ENCODE data around the gene USP47.

USP47 gene

DNA sequence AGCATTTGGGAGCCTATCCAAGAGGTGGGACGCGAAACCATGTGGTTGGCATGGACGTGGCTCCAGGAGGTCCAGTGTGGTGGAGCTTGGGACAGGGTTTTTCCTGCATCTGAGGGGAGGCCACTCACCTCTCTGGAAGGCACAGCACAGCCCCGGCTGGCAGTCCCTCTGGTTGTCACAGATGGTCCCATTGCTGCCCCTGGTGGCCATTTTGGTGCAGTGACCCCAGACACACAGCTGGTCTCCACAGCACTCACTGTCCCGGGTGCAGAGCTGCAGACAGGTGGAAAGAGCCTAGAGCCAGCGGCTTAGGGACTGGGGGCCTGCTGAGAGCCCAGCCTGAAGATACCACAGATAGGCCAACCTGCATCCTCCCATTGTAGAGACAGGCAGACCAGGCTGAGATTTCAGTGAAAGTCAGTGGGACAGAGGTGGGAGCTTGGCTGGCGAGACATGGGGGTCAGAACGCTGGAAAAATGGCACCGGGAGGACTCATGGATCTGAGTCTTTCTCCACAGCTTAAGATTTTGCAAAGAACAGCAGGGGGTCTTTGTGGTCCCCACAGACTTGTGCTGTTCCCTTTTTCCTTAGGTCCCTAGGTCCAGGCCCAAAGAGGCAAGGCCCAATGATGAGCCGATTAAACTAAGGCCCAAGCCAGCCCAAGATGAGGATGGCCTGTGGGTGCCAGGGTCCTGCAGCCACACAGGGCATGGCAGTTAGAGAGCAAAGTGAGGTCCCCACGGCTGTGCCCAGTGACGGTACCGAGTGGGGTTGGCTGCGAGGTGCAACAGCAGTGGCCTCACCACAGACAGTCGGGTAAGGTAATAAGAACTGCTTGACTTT is 125.3 kb downstream of the USP47 start:
- DNase-seq (ENCODE audit: low read depth in 3 of 3), result peak; percentile 52 to 64 (median 55)

DNA sequence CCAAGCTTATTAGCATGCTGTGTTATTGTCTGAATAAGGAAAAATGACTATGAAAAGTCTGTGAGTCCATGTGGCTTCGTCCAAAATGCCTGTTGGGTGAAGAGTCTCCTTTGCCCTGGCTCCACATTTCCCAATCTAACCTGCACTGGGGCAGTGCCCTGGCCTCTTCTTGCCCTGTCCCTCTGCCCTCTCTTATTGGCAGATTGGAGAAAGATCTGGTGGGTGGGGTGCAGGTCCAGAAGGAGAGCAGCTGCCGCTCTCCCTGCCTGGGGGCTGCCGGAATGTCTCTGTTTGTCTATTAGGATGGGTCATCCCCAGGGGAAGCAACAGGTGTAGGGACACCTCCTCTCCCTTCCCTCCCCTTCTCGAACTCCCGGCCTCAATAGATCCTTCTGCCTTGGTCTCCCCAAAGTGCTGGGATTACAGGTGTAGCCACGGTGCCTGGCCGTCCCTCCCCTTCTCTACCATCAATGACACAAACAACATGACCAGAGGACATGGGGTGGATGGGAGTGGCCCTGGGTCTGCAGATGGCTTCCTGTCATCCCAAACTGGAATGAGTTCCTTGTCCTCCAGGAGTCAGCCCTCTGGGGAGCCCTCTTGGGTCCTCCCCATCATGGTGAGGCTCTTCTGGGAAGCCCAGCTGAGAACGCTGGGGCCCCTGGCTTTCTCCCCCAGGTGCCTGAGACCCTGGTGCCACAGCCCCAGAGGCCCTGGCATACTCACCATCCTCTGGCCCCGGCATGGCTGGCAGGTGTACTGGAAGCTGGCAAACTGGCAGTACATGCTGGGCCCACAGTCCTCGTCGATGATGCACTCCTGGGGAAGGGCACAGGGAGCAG is 126.1 kb downstream of the USP47 start:
- no peak for DNase-seq (ENCODE audit: low read depth in 3 of 3)

DNA sequence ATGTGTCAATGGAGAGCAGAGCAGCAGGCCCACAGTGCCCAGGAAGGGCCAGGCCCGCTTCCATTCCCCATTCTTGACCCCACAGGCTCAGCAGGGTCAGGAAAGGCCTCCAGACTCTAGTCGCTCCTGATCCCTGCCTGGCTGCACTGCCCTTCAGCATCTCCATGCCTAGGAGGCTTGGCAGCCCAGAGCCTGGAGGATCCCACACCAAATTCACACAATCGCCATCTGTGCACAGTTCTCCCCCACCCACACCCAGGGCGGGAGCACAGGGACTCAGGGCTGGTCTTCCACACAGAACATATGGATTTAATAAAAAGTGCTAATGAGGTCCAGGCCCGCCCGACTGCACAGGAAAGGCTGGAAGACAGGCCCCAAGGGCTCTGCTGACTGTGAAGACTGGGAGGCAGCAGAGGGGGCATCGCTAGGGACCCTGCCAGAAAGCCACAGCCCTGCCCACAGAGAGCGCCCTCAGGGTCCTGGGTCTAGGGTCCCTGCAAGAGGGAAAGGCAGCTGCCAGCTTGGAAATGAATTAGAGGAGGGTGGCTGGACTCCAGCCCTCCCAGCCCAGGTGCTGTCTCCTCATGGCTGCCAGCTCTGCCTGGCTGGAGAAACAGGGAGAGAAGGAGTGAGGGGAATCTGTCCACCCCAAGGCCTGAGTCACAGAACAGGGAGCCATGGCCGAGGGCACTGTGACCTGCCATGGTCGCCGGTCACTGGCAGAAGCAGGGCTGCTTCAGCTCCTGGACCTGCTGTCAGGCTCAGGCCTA is 126.9 kb downstream of the USP47 start:
- DNase-seq (ENCODE audit: low read depth in 3 of 3), result no peak

DNA sequence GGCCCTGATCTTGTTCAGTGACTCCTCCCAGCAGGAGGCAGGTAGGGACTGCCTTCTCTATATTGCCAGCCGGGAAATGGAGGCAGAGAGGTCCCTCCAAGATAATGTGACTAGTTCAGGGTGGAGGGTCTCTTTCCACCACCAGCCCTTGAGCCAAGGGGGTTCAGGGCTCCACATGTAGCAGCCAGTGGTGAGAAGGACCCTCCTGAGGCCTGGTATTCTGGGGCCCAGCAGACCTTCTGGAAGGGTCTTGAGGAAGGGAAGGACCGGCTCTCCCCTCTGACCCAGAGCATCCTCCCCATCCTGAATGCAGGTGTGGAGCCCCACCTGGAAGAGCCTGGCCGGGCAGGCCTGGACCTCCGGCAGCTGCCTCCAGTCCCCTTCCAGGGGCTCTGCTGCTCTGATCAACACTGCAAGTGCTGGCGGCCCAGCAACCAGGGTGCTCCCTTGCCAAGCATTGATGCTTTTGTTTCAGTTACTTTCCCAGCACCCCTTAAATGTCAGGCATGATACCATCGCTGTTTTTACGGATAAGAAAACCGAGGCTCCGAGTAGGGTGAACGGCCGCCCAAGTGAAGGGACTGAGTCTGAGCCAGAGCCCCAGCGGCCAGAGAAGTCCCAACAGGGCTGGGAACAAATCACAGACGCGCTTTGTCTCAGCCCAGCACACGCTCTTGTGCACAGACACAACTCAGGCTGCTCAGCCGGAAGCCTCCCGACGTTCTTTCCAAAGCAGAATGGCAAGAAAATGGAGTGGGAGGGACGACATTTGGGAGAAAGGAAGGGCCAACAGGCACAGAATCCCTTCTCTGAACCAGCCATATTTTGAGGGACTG is 127.8 kb downstream of the USP47 start:
- no peak for DNase-seq (ENCODE audit: low read depth in 3 of 3)

- no peak for DNase-seq (ENCODE audit: low read depth in 3 of 3)
Measured at GRCh38 chr11:11970556-11970955, 128.8 kb downstream of the USP47 start.

DNA sequence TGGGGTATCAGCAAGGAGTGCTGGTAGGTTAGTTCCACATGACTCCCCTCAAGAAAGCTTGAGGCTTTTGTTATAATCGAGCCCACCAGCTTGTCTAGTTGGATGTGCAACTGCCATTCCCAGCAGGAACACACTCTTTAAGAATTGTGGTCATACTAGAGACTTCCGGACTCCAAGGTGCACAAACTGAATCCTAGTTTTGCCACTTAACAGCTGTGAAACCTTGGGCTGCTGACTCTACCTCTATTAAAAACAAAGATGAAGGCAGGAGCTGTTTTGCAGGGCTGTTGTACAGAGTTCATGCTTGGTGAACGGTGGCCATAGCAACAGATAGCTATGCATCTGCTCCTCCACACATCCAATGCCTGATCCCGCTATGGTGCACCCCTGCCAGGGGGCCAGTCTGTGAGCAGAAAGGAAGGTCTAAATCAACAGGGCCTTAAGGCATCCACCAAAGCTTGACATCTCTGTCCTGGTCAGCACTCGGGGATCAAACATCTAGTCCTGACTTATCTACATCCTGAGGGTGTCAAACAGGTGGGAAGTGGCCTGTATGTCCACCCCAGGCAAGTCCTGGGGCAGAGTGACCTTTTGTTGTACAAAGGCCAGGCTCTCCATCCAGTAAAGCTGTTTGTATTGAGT is 130.3 kb downstream of the USP47 start:
- DNase-seq (ENCODE audit: low read depth in 3 of 3), result no peak

- DNase-seq (ENCODE audit: low read depth in 3 of 3), result no peak
Measured at GRCh38 chr11:11972730-11973341, 131.1 kb downstream of the USP47 start.

DNA sequence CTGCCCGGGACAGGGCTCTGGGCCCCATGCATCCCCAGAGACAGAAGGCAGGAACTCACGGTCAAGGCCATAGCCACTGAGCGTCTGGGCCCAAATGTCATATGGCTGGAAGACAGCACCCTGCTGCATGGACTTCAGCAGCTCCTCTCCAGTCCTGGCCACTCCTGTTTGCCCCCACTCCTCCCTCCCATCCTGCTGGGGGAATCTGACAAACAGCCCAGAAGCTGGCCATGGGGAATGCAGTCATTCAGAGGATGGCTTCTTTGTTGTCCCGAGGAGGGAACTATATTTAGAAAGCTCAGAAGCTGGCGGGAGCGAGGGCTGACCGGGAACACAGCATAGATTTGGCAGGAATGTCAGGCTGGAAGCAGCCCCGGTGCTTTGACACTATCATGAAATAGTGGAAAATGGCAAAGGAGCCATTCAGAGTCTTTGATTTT is 131.6 kb downstream of the USP47 start:
- no peak for DNase-seq (ENCODE audit: low read depth in 3 of 3)

- no peak for DNase-seq (ENCODE audit: low read depth in 3 of 3)
Measured at GRCh38 chr11:11973866-11974265, 132.1 kb downstream of the USP47 start.

DNA sequence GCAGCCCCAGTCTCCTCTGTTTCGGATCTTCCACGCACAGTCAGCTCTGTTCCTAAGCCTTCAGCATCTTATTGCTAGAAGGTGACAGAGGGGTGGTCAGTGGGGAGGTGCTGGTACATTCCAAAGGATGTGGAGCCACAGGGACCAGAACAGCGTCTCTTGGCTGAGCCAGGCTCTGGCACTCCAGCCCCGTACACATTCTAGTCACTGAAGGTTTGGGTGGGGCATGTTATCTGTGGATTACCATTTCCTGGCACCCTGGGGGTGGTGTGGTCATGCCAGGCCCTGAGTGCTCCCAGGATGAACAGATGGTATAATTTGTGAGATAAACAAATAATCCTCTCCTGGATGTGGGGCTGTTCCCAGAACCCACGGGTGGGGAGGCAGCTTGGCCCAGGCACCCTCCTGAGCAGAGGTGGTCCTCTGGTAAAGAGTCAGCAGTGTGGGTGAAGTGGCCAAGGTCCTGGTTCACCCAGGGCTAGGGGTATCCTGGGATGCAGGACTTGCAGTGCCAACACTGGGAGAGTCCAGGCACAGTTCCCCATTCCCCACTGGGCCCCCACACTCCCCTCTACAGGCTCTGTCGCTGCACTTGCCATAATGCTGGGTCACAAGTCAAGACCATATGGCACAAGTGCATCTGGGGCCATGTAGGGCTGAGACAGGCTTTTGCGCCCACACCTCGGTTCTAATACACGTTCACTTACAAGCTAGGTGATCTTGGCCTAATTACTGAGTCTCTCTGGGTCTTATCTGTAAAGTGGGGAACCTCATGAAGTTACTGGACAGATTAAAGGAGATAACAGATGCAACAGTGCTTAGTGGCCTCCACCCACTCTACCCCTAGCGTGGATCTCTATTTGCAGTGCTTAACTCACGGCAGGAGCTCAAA is 133.7 kb downstream of the USP47 start:
- DNase-seq (ENCODE audit: low read depth in 3 of 3), result no peak

DNA sequence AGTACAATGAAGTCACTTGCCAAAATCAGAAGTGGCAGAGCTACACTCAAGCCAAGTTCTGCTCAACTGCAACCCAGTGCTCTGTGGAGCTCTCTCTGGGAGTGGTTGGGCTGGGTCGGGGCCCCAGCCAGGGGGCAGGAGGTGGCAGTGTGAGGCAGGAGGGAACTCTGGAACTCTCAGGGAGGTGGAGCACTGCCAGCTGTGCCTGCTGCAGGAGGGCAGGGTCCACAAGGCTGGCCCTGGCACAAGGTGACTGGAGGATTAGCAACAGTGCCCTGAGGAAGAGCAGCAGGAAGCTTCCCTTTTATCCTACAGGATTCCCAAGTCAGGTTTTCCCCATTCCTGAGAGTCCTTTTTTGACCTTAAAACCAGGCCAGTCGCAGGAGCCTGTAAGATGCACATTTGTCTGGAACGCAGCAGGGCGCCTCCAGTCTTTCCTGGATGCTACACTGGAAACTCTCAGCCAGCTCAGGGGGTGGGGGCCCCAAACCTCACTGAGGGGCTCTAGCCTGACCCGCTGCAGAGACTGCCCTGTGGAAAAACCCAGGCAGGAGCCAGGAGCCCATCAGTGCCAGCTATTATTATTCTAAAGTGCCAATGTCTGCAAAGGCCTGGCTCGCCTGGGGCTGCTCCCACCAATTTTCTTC is 134.8 kb downstream of the USP47 start:
- no peak for DNase-seq (ENCODE audit: low read depth in 3 of 3)

GRCh38 chr11:11977206-11977938 is 135.6 kb downstream of the USP47 start:
- DNase-seq (ENCODE audit: low read depth in 3 of 3), result no peak

- DNase-seq (ENCODE audit: low read depth in 3 of 3), result no peak
Measured at GRCh38 chr11:11978098-11978637, 136.4 kb downstream of the USP47 start.

- DNase-seq (ENCODE audit: low read depth in 3 of 3), result no peak
Measured at GRCh38 chr11:11978792-11979487, 137.2 kb downstream of the USP47 start.

DNA sequence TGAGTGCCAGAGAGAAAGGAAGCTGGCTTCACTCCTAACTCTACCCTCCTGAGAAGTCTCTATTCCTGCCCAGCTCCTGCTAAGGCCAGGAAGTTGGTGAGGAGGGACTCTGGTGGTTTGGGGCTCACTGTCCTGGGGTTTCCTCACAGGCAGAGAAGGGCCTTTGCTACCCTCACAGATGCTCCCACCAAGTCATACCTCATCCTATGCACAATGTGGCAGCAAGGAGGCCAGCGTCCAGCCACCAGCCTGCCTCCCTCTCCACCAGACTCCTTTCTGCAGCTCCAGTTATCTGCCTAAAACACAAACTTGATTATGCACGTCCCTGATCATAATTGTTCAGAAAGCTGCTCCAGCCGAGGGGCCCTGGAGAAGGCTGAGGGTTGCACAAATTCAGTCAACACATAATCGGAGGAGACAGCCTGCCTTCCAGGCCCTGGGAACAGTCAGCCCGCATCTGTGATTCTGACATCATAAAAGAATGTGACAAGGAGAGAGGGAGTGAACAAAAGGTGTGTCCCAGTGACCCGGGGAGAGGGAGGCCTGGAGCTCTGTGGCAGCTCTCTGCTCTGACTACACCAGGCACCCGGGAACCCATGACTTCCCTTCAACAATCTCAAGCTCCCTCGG is 137.8 kb downstream of the USP47 start:
- DNase-seq (ENCODE audit: low read depth in 3 of 3), result no peak

DNA sequence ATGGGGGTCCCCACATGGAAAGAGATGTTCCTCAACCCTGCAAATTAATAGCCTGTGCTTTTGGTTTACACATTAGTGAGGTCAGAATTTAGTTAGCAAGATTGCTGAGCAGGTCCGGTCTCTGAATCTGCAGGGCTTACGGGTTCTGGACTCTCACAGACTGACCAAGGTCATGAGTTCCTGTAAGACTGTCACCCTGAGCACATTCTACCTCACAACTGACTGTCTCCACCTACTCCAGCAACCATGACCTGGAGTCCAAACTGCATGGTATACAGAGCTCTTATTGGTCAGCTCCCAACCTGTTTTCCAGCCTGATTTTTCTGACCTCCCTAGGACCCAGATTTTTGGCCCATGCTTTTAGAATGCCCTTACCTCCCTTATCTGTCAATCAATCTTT is 138.4 kb downstream of the USP47 start:
- no peak for DNase-seq (ENCODE audit: low read depth in 3 of 3)

Data from stimulated activated CD4-positive, alpha-beta T cell treated with anti-CD3 and anti-CD28 coated beads, TNF-alpha, amount 100 ng/mL, for 48 hours (primary cell).